Peyer's patch (tissue), 4 donors: ENCODE results near the gene GOLGA8G.
"Not testable (repeated sequence)": the region's sequence is repeated elsewhere in the genome, so short reads cannot be mapped to it uniquely, and the experiment has no call there.

ENCODE experiments used
- POLR2A ChIP-seq, 2 donors: fragments of 450-650 bp; IDR thresholded peaks; one replicate each; pipeline ENCODE4 v1.5.1; 2017; ENCODE audit warnings: antibody characterized with exemption in 2 of 2, mild to moderate bottlenecking in 2 of 2, moderate library complexity in 2 of 2
- TF ChIP-seq, protein P1 (sequence below), 6 experiments: fragments of 450-650 bp in 4 of 6; fragments of 200-600 bp in 2 of 6; sonication (generic) in 1 of 6; IDR thresholded peaks; one replicate each; pipeline ENCODE4 v1.5.1; 2017 to 2019; ENCODE audit warnings: antibody characterized with exemption in 6 of 6, mild to moderate bottlenecking in 3 of 6, moderate library complexity in 1 of 6

- not testable (repeated sequence) for TF ChIP-seq POLR2A (IDR thresholded peaks at IDR 0.05)
- TF ChIP-seq, protein P1, sequence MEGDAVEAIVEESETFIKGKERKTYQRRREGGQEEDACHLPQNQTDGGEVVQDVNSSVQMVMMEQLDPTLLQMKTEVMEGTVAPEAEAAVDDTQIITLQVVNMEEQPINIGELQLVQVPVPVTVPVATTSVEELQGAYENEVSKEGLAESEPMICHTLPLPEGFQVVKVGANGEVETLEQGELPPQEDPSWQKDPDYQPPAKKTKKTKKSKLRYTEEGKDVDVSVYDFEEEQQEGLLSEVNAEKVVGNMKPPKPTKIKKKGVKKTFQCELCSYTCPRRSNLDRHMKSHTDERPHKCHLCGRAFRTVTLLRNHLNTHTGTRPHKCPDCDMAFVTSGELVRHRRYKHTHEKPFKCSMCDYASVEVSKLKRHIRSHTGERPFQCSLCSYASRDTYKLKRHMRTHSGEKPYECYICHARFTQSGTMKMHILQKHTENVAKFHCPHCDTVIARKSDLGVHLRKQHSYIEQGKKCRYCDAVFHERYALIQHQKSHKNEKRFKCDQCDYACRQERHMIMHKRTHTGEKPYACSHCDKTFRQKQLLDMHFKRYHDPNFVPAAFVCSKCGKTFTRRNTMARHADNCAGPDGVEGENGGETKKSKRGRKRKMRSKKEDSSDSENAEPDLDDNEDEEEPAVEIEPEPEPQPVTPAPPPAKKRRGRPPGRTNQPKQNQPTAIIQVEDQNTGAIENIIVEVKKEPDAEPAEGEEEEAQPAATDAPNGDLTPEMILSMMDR (IDR thresholded peaks at IDR 0.05), result not testable (repeated sequence)
These were observed 20.5 kb upstream of the GOLGA8G start, which contains the start of gene GOLGA6L25 for GRCh38 chr15:28553268-28553667.
